ENCODE measurements around the gene FCGR1A.
"Not testable (repeated sequence)": the region's sequence is repeated elsewhere in the genome, so short reads cannot be mapped to it uniquely, and the experiment has no call there.

GRCh38 chr1:149741914-149742313 is 40.6 kb upstream of the FCGR1A start:
- TF ChIP-seq CTCF, EP300, POLR2A (IDR thresholded peaks at IDR 0.05): not testable (repeated sequence)

Measured in stomach (tissue), 4 donors.